Measurements from ENCODE around the gene ADD1. TPM values are rescaled to one million over a fixed set of nuclear protein-coding genes. Genes with fewer than 3 reads are reported as not detected.

ADD1 gene
- polyA plus RNA-seq, 3 donors = 224 to 234 (median 228) TPM

GRCh38 chr4:2820216-2820982, 23.2 kb upstream of the ADD1 start:
- no peak for DNase-seq (ENCODE audit: low read depth in 3 of 3, low spot score in 2 of 3)

GRCh38 chr4:2822461-2823300, 21.0 kb upstream of the ADD1 start:
- no peak for DNase-seq (ENCODE audit: low read depth in 3 of 3, low spot score in 2 of 3)

- no peak for DNase-seq (ENCODE audit: low read depth in 3 of 3, low spot score in 2 of 3)
Observed at GRCh38 chr4:2823301-2823670, 20.4 kb upstream of the ADD1 start.

GRCh38 chr4:2823671-2824328, 19.8 kb upstream of the ADD1 start:
- no peak for DNase-seq (ENCODE audit: low read depth in 3 of 3, low spot score in 2 of 3)

GRCh38 chr4:2824329-2824835, 19.3 kb upstream of the ADD1 start:
- no peak for DNase-seq (ENCODE audit: low read depth in 3 of 3, low spot score in 2 of 3)

GRCh38 chr4:2824836-2825381, 18.7 kb upstream of the ADD1 start:
- DNase-seq (ENCODE audit: low read depth in 3 of 3, low spot score in 2 of 3) = no peak

GRCh38 chr4:2825740-2826139, 17.9 kb upstream of the ADD1 start:
- no peak for DNase-seq (ENCODE audit: low read depth in 3 of 3, low spot score in 2 of 3)

GRCh38 chr4:2827071-2827873, 16.4 kb upstream of the ADD1 start:
- no peak for DNase-seq (ENCODE audit: low read depth in 3 of 3, low spot score in 2 of 3)

GRCh38 chr4:2827874-2828751, 15.5 kb upstream of the ADD1 start:
- no peak for DNase-seq (ENCODE audit: low read depth in 3 of 3, low spot score in 2 of 3)

- DNase-seq (ENCODE audit: low read depth in 3 of 3, low spot score in 2 of 3) = no peak
Observed at GRCh38 chr4:2828758-2829181, 14.9 kb upstream of the ADD1 start.

GRCh38 chr4:2829321-2829932, 14.2 kb upstream of the ADD1 start:
- DNase-seq (ENCODE audit: low read depth in 3 of 3, low spot score in 2 of 3) = no peak

GRCh38 chr4:2829933-2830451, 13.7 kb upstream of the ADD1 start:
- no peak for DNase-seq (ENCODE audit: low read depth in 3 of 3, low spot score in 2 of 3)

- DNase-seq (ENCODE audit: low read depth in 3 of 3, low spot score in 2 of 3) = no peak
Observed at GRCh38 chr4:2830632-2831610, 12.7 kb upstream of the ADD1 start.

GRCh38 chr4:2831611-2832308, 11.9 kb upstream of the ADD1 start:
- DNase-seq (ENCODE audit: low read depth in 3 of 3, low spot score in 2 of 3) = no peak

GRCh38 chr4:2832309-2832980, 11.2 kb upstream of the ADD1 start:
- no peak for DNase-seq (ENCODE audit: low read depth in 3 of 3, low spot score in 2 of 3)

GRCh38 chr4:2832981-2833670, 10.5 kb upstream of the ADD1 start:
- DNase-seq (ENCODE audit: low read depth in 3 of 3, low spot score in 2 of 3) = no peak
